ENCODE results near the gene EPG5.

The EPG5 gene

DNA sequence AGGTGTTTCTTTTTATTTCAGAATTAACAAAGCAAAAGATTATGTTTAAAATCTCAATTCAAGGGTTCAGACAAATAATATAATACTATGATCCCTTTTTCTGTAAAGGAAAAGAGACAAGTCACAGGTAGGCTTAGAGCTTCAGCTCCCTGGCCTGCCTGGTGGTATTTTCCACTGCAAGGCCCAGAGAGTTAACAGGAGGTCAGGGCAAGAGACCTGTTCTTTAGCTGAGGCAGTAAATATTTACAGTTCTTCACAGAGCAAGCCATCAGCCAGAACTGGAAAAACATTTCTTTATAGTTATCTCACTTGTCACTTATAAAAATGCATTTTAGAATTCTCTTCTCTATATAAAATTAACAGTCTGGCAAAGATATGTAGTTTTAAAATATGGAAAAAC is 70.1 kb downstream of the EPG5 start:
- no peak for TF ChIP-seq ZFX (IDR thresholded peaks at IDR 0.05; ENCODE audit: borderline replicate concordance)
- TF ChIP-seq, protein P1, sequence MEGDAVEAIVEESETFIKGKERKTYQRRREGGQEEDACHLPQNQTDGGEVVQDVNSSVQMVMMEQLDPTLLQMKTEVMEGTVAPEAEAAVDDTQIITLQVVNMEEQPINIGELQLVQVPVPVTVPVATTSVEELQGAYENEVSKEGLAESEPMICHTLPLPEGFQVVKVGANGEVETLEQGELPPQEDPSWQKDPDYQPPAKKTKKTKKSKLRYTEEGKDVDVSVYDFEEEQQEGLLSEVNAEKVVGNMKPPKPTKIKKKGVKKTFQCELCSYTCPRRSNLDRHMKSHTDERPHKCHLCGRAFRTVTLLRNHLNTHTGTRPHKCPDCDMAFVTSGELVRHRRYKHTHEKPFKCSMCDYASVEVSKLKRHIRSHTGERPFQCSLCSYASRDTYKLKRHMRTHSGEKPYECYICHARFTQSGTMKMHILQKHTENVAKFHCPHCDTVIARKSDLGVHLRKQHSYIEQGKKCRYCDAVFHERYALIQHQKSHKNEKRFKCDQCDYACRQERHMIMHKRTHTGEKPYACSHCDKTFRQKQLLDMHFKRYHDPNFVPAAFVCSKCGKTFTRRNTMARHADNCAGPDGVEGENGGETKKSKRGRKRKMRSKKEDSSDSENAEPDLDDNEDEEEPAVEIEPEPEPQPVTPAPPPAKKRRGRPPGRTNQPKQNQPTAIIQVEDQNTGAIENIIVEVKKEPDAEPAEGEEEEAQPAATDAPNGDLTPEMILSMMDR (IDR thresholded peaks at IDR 0.05), result no peak
- no peak overlapping the region for H3K27ac ChIP-seq

DNA sequence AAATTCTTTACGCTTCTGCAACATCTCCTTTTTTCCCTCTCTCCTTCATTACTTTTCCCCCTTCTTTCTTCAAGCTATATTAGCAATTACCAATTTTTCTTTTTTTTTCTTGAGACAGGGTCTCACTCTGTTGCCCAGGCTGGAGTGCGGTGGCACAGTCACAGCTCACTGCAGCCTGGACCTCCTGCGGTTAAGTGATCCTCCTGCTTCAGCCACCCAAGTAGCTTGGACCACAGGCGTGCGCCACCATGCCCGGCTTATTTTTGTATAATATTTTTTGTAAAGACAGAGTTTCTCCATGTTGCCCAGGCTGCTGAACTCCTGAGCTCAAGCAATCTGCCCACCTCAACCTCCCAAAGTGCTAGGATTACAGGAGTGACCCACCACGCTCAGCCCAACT is 70.7 kb downstream of the EPG5 start:
- TF ChIP-seq, protein P1 (IDR thresholded peaks at IDR 0.05), result no peak
- no peak for TF ChIP-seq ZFX (IDR thresholded peaks at IDR 0.05; ENCODE audit: borderline replicate concordance)
- H3K27ac ChIP-seq, result no peak overlapping the region

DNA sequence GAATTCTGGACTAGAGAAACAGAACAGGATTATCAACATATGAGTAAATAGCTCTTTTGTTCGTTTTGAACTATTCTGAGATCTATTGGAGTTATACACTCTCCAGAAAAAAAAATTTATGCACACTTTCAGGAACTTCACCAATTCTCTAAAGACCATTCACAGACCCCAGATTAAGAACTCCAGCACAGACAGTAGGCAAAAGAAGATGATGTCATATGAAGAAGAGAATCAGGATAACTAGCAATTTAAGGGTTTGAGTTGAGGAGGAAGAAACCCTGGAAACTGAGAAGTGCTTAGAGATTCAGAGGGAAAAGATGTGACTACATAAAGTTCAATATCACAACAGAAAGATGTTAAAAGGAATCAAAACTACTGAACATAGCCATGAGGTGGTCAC is 71.8 kb downstream of the EPG5 start:
- TF ChIP-seq ZFX (IDR thresholded peaks at IDR 0.05; ENCODE audit: borderline replicate concordance), result no peak
- TF ChIP-seq, protein P1 (IDR thresholded peaks at IDR 0.05), result no peak
- no peak overlapping the region for H3K27ac ChIP-seq

DNA sequence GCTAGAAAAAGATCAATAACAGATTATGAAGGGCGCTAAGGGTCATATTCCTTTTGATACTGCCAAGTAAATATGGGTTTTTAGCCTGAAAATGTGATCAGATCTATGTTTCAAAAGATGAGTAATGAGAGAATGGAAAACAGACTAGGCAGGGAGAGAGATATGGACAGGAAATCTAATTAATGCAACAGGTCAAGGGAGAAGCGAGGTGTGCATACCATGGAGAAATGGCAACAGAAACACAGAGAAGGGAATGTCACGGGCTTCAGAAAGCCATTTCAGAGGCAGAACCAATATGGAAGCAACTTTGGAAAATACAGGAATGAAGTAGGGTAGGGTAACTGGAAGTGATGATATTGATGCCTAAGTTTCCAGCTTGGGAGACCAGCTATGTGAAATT is 72.3 kb downstream of the EPG5 start:
- TF ChIP-seq, protein P1 (IDR thresholded peaks at IDR 0.05), result no peak
- no peak overlapping the region for H3K27ac ChIP-seq

DNA sequence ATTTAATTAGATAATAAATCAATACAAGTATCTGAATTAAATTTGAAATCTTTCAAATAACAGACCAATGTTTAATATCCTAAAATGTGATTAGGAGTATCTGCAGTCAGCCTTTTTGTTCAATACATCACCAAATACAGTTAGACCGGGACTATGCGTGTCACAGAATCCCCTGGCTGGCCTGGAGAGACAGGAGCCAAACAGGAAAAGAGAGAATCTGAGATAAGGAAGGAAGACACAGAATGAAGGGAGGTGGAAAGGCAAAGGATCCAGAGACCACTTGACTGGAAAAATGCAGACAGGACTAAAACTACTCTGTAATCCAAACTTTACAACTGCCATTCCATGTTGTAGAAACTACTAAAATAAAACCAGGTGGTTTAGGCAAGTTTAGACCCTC is 75.3 kb downstream of the EPG5 start:
- TF ChIP-seq, protein P1 (IDR thresholded peaks at IDR 0.05), result no peak
- no peak for TF ChIP-seq ZFX (IDR thresholded peaks at IDR 0.05; ENCODE audit: borderline replicate concordance)
- H3K27ac ChIP-seq, result no peak overlapping the region

DNA sequence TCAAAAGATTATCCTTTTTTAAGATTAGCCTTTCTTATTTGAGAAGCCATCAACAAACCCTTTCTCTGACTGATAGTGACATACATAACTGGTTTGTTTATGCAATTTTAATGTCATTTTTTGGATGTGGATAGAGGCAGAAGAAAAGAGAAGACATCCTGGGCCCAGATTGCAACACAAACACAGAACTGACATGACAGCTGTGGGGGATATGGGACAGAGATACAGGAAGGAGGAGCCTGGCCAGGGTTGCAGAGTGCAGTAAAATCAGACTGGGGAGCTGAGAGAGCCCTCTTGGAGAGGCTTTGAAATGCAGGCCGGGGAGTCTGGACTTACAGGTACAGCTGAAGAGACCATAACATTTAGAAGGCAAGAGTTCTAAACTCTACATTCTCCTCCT is 76.5 kb downstream of the EPG5 start:
- TF ChIP-seq, protein P1 (IDR thresholded peaks at IDR 0.05), result no peak
- TF ChIP-seq ZFX (IDR thresholded peaks at IDR 0.05; ENCODE audit: borderline replicate concordance), result no peak
- H3K27ac ChIP-seq, result no peak overlapping the region

DNA sequence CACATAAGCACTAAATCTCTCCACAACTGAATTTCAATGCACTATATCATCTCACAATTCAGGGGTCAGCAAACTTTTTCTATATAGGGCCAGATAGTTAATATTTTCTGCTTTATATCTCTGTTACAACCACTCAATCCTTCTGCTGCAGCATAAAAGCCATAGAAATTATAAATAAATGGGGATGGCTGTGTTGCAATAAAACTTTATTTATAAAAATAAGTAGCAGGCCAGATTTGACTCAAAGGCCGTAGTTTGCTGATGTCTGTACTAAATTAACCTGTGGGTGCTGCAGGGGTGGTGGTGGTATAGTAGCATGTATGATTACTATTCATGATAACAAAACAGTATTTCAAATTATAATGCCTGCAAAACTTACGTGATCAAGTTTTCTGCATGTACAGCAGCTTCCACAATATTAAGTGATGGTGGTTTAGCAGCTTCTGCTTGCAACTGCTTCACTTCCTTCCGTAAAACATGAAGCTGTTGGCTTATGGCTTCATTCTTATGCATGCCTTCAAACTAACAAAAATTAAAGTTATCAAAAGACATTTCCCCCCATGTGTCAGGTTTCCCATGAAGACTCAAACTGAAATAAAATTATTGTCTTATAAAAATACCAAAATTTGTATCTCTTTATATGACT is 77.6 kb downstream of the EPG5 start:
- H3K27ac ChIP-seq, result no peak overlapping the region
- no peak for TF ChIP-seq ZFX (IDR thresholded peaks at IDR 0.05; ENCODE audit: borderline replicate concordance)
- TF ChIP-seq, protein P1 (IDR thresholded peaks at IDR 0.05), result no peak
